HL-60/S4 (cell line): Measurements from ENCODE around the gene SCN1B.

Experiments used
- in situ Hi-C: fragments of 300-500 bp; cut with MboI; formaldehyde crosslinking; loops from 2 replicates; pipeline ENCODE4 v1.14.3; 2022; ENCODE audit warnings: low sequenced_read_pairs

The SCN1B gene

DNA sequence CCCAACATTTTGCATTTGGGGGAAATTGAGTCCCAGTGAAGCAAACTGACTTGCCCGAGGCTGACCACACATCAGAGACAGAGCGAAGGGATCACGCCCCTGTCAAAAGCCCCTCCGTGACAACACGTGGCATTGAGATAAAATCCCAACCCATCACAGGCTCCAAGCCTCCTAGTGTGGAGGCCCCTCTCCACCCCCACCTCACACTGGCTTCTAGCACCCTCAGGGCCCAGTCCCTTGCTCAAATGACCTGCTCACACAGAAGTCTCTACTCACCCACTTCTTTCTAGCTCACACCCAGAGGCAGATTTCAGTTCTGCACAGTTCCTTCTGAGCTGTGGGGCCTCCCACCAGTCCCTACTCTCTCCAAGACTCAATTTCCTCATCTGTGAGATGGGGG lies 21.5 kb downstream of the SCN1B start:
- in situ Hi-C loops: no loop called here

DNA sequence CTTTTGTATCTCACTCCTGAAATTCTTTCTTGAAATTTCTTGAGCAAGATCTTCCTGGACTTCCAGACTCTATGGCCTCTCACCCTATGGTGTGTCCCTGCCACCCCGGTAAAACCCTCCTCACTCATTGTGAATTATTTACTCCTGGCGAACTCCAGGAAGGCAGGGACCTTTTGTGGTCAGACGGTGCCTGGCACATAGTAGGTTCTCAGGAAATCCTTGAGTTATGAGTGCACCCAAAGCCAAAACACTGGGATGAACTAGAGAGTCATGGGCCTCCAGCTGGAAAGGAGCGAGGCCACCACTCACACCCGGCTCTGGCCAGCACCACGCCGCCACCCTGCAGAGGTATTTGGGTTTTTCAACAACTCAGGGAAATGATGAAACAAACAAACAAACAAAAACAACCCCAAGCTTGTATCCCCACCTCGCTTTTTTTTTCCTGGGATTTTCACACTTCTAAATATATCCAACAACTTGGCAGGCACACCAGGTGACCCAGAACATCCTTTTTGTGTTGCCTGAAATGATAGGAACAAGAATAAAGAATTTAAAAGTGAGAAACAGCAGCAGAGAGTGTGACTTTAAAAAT lies 22.4 kb downstream of the SCN1B start:
- in situ Hi-C loops: no loop called here

DNA sequence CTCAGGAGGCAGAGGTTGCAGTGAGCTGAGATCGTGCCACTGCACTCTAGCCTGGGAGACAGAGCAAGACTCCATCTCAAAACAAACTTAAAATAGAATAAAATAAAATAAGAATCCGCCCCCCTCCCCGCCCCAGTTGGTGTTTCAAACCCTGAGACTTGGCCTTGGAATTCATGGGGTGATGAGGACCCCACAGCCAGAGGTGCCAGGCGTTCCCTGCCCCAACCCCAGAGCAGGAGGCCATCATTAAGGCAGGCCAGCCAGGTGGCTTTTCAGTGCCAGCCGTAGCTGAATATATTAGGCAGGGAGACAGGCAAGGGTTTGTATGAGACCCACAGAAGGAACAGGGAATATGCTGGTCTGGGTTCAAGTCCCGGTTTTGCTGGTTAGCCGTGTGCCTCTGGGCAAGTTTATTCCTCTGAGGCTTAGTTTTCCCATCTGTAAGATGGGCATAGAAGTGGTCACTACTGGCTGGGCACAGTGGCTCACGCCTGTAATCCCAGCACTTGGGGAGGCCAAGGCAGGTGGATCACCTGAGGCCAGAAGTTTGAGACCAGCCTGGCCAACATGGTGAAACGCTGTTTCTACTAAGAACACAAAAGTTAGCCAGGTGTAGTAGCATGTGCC lies 23.5 kb downstream of the SCN1B start:
- in situ Hi-C loops: no loop called here

DNA sequence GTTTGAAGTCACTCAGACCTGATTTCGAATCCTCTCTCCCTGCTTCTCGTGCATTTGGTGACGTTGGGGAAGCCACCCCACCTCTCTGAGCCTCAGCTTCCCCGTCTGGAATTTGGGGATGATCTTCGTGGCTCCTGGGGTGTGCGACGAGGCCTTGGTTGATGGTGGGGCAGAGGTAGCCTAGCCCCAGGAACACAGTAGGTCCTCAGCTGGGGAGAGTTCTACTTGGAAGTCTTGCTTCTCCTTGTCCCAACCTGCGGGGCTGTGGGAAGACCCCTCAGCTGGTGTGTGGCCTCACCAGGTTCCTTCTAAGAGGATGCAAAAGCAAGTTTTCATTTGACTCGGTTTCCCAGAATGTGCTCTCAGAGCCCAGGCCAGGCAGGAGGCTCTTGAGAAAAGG lies 24.4 kb downstream of the SCN1B start:
- in situ Hi-C loops: no loop called here

DNA sequence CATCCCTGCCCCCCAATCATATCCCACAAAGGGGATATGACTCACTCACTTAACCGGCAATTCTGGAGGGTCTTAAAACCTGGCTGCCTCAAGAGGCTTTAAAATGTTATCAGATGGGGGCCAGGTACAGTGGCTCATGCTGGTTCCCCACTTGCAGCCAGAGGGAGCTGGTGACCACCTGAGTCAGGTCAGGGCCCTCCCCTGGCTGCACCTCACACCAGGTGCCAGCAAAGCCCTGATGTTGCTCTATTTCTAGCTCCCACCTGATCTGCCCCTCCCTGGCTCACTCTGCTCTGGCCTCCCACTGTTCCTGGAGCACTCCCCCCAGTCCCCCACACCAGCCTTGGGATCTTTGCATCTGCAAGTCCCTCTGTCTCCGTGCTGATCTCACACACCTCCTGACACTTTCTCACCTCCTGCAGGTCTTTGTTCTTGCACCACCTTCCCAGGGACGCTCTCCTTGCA lies 25.5 kb downstream of the SCN1B start:
- in situ Hi-C loops: no loop called here

DNA sequence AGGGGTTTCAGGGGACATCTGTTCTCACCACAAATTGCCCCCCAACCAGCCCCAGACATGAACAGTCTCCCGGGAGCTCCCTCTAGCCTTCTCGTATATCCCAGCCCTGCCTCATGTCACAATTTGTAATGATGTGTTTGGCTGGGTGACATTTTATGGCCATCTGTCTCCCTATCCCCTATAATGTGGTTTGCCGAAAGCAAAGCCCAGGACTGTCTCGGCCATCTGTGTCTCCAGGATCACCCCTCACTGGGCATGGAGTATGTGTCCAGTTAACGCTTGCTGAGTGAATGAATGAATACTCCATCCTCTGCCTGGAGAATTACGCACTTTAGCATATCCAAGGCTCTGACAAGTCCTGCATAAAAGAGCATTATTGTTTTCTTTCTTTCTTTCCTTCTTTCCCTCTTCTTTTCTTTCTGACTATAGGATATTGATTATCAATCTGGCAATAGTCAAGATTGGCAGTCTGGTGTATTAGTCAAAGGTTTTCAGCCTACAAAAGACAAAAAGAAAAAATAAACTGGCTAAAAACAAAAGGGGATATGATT lies 26.3 kb downstream of the SCN1B start:
- in situ Hi-C loops: no loop called here

DNA sequence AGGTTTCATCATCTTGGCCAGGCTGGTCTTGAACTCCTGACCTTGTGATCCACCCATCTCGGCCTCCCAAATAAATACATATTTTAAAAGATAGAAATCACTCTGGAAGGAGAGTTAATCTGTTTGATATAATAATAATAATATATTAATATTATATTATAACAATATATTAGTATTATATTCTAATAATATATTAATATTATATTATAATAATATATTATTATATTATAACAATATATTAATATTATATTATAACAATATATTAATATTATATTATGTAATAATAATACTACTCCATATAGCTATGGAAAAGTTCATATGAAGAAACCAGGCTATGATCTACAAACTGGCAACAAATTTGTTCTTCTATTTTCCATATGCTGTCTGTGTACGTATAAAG lies 28.1 kb downstream of the SCN1B start:
- in situ Hi-C loops: no loop called here

DNA sequence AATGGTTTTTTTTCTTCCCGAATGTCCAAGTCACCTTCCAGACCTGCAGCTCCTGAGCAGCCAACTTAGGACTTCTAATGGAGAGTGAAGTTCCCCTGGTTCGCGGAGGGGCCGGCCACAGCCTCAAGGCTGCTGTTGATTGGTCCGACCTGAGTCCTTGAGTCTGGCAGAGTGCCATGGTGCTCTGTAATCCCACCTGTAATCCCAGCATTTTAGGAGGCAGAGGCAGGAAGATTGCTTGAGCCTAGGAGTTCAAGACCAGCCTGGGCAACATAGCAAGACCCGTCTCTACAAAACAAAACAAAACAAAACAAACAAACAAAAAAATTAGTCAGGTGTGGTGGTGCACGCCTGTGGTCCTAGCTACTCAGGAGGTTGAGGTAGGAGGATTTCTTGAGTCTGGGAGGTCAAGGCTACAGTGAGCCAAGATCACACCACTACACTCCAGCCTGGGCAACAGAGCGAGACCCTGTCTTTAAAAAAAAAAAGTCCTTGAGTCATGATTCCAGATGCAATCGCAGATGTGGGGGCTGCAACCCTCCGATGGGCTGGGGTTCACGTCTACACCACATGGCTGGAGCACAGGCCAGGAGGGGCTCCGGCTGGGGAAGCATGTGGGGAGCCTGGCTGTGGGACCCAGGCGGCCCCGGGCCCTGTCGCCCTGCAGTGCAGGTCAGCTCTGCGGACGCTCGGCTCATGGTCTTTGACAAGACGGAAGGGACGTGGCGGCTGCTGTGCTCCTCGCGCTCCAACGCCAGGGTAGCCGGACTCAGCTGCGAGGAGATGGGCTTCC lies 28.9 kb downstream of the SCN1B start:
- in situ Hi-C loops: no loop called here

DNA sequence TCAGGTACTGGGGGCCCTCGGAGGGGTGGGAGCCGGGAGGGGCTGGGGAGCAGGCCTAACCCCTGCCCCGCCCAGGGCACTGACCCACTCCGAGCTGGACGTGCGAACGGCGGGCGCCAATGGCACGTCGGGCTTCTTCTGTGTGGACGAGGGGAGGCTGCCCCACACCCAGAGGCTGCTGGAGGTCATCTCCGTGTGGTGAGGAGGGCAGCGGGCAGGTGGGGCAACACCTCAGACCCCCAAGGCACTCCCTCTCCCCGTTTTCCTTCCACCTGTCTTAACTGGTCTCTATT lies 29.5 kb downstream of the SCN1B start:
- in situ Hi-C loops: no loop called here

DNA sequence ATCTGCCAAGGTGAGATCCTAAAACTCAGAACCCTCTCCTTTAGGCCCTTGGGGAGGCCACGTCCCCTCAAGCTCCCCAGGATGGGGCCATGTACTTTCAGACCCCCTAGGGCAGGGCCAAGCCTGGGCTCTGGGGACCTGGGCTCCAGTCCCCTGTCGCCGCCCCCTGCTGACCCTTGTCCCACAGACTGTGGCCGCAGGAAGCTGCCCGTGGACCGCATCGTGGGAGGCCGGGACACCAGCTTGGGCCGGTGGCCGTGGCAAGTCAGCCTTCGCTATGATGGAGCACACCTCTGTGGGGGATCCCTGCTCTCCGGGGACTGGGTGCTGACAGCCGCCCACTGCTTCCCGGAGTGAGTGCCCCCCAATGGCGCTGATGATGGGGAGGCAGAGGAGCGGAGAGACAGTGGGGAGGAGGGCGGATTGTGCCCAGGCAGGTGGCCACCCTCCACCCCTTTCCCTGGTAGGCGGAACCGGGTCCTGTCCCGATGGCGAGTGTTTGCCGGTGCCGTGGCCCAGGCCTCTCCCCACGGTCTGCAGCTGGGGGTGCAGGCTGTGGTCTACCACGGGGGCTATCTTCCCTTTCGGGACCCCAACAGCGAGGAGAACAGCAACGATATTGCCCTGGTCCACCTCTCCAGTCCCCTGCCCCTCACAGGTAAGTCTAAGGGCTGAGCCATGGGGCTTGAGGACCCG lies 30.0 kb downstream of the SCN1B start:
- in situ Hi-C loops: no loop called here

DNA sequence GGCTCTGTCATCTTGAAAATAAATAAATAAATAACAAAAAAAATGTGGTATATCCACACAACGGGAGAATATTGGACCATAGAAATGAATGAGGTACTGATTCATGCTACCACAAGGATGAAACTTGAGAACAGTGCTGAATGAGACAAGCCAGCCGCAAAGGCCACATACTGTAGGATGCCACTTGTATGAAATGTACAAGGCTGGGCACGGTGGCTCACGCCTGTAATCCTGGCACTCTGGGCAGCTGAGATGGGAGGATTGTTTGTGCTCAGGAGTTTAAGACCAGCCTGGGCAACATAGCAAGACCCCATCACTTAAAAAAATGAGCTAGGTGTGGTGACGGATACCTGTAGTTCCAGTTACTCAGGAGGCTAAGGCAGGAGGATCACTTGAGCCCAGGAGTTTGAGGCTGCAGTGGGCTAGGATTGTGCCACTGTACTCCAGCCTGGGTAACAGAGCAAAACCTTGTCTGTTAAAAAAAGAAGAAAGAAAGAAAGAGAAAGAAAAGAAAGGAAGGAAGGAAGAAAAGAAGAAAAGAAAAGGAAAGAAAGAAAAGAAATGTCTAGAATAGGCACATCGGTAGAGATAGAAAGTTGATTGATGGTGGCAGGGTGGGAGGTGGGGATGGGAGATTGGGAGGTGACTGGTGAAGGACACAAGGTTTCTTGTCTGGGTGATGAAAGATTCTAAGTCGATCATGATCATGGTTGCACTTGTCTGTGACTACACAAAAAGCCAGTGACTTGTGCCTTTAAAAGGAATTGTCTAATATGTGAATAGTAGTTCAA lies 31.5 kb downstream of the SCN1B start:
- in situ Hi-C loops: no loop called here

DNA sequence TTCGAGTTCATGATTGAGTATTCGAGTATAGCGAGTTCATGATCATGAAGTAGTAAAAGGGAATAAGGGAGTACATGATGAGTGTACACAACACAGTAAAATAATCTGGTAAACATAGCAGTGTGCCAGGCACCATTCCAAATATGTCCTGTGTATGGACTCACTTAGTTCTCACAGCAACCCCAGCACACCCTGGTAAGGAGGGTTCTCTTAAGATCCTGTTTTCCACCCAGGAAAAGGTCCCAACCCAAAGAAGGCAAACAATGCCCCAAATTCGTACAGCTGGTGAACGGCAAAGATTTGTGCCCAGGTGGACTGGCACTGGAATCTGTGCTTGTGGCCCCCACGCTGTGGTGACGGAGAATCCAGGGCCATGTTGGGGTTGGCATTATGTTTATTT lies 32.7 kb downstream of the SCN1B start:
- in situ Hi-C loops: no loop called here

DNA sequence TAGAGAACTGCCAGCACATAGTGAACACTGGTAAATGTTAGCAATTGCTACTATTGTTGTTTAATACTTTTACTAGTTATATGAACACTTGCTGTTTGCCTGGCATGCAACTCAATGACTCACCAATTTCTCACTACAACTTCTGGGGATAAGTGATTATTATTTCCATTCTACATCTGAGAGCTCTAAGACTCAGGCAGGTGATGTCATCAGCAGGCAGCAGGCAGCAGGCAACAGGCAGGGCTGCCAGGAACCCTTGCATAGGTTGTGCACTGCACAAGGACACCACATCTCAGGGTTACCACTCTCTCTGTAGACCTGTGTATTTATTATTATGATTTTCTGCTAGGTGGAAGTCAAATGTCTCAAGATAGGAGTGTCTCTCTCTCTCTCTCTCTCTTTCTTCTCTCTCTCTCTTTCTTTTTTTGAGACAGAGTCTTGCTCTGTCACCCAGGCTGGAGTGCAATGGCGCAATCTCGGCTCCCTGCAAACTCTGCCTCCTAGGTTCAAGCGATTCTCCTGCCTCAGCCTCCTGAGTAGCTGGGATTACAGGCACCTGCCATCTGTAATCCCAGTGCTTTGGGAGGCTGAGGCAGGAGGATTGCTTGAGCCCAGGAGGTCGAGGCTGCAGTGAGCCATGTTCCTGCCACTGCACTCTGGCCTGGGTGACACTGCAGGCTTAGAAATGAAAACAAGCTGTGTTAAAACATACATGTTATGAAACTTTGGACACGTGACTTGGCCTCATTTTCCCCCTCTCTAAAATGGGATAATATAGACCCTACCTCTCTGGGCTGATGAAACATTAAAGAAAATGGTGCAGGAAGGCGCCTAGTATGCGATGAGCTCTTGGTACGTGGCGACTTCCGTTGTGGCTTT lies 33.9 kb downstream of the SCN1B start:
- in situ Hi-C loops: no loop called here

DNA sequence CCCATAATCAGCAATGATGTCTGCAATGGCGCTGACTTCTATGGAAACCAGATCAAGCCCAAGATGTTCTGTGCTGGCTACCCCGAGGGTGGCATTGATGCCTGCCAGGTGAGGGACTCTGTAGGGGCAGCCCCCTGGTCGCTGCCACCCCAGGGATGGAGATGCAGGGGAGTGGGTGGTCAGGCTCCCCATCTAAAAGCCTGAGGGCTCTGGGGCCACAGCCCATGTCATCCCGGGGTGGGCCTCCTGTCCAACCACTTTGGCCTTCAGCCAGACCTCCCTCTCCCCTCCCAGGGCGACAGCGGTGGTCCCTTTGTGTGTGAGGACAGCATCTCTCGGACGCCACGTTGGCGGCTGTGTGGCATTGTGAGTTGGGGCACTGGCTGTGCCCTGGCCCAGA lies 35.3 kb downstream of the SCN1B start:
- in situ Hi-C loops: no loop called here

DNA sequence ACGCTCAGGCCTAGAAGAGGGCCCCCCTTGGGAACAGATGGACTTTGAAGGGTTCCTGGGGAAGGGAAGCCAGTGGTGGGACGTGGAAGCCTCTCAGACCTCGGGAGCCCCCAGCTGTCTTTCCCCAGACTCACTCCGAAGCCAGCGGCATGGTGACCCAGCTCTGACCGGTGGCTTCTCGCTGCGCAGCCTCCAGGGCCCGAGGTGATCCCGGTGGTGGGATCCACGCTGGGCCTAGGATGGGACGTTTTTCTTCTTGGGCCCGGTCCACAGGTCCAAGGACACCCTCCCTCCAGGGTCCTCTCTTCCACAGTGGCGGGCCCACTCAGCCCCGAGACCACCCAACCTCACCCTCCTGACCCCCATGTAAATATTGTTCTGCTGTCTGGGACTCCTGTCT lies 35.9 kb downstream of the SCN1B start:
- in situ Hi-C loops: no loop called here

DNA sequence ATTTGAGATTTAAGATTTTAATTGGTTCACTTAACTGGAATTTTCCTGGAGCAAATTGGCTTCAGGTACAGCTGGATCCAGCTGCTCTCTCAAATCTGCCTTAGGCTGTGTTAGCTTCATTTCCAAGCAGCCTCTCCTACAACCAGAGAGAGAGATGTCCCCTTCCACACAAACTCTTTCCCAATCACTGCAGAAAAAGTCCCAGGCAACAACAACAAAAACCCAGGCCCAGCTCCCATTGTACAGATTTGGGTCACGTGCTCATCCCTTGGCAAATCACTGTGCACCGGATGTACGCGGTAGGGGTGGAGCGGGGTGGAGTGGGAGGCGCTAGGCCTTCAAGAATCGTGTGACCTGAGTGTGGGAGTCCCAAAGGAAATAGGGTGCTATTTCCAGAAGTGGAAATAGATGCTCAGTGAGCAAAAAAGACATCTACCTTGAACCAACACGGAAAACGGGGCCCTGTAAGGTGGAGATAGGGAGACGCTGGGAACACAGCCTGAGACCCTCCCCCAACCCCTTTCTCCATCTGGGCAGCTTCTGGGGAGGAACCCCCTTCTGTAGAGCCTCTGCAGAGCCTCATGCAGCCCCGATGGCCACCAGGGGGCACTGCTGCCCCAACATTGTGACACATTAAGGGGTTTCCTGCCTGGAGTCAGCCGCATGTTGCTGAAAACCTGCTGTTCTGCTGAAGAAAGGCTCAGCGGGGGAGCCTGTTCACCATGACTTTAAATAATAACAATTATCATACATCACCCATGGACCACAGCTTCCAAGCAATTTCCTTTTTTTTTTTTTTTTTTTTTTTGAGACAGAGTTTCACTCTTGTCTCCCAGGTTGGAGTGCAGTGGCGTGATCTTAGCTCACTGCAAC lies 36.7 kb downstream of the SCN1B start:
- in situ Hi-C loops: no loop called here

DNA sequence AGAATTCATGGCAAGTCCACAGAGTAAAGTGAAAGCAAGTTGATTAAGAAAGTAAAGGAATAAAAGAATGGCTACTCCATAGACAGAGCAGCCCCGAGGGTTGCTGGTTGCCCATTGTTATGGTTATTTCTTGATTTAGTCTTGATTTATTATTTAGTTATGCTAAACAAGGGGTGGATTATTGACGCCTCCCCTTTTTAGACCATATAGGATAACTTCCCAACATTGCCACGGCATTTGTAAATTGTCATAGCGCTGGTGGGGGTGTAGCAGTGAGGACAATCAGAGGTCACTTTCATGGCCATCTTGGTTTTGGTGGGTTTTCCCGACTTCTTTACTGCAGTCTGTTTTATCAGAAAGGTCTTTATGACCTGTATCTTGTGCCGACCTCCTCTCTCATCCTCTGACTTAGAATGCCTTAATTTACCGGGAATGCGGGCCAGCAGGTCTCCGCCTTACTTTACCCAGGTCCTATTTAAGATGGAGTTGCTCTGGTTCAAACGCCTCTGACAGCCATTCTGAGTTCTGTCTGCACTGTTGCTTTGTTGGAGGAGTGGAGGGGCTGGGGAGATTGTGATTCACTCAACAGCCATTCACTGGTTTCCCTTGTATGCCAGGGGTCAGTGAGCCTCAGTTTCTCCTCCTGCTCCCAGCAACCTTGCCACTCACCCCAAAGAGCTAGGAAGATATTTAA lies 38.8 kb downstream of the SCN1B start:
- in situ Hi-C loops: no loop called here

DNA sequence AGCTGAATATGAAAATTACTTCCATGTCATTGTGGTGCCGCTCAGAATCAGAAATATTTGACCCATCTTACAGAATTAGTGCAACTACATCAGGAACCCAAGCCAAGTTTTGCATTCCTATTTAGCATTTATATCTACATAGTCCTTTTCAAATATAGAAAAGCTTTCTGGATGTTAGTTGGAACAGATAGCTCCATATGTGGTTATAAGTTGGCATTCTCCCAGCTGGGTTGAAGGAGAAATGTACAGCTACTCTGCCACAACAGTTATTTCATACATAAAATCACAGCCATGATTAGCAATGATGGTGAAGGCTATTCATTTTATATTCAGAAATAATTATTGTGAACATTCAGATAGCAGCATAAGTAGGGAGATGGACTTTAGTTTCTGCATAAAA lies 39.4 kb downstream of the SCN1B start:
- in situ Hi-C loops: no loop called here
